ENCODE measurements around the gene LFNG.
A peak's percentile ranks its signal among the peaks of the same experiment; 100 is the strongest.

LFNG gene

DNA sequence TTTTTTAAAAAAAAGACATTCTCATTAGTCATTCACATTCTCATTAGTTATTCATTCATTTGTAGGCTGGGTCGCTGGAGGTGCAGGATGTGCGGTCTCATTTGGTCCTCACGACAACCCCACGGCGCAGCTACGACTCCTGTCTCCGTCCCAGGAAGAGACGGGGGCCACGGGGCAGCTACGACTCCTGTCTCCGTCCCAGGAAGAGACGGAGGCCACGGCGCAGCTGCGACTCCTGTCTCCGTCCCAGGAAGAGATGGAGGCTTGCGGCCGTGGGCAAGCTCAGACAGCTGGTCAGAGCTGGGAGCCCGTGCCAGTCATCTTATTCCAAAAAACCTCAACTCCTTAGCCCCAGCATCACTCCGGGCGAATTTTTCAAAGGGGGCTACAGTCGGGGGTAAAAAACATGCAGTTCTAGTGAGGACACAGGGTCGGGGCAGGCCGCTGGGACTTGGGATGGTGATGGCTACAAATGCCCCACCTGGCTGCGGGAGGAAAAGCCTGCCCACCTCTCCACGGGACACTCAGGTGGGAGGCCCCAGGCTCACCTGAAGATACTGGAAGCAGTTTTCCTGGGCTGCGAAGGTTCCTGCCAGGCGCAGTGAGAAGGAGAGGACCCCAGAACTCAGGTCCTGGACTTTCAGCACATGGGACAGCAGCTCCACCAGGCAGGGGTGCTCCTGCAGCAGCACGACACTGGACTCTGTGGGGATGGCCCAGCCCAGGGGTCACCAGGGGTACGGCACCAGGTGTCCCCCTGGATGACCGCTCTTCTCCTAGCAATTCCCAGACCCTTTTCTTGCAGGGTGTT, 27.4 kb downstream of the LFNG start:
- peaks cover 0 to 5% (median 0%) of the 10 kb centered on the region in 5 donors for H3K4me1 ChIP-seq (ENCODE audit: control insufficient read depth in 5 of 5, insufficient read depth in 5 of 5, low read length in 5 of 5)
- H3K27ac ChIP-seq (ENCODE audit: low read depth, low read length): no peak overlapping the region
- H3K9me3 ChIP-seq (ENCODE audit: control insufficient read depth in 5 of 5, low read length in 5 of 5): no peaks in the 10 kb centered on the region
- peaks cover 4 to 70% (median 49%) of the 10 kb centered on the region in 5 donors for H3K36me3 ChIP-seq (ENCODE audit: control insufficient read depth in 5 of 5, insufficient read depth in 5 of 5, low read length in 5 of 5)
- H3K27me3 ChIP-seq (ENCODE audit: control insufficient read depth in 5 of 5, insufficient read depth in 4 of 5, low read length in 5 of 5): no peaks in the 10 kb centered on the region
- no peak overlapping the region for H3K4me3 ChIP-seq (ENCODE audit: low read depth in 1 of 5, low read length in 5 of 5)
- no peak overlapping the region for H3K9ac ChIP-seq (ENCODE audit: low read length in 5 of 5)

DNA sequence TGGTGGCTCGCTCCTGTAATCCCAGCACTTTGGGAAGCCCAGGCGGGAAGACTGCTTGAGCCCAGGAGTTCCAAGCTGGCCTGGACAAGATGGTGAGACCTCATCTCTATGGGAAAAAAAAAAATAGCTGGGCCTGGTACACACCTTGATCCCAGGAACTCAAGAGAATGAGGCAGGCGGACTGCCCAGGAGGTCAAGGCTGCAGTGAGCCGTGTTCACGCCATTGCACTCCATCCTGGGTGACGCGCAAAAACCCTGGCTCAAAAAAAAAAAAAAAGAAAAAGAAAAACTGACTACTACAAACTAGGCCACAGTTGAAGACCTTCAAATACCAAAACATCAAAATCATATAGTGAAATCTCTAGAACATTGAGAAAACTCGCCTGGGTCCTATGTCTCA, 31.8 kb downstream of the LFNG start:
- no peaks in the 10 kb centered on the region for H3K9me3 ChIP-seq (ENCODE audit: control insufficient read depth in 5 of 5, low read length in 5 of 5)
- no peak overlapping the region for H3K4me3 ChIP-seq (ENCODE audit: low read depth in 1 of 5, low read length in 5 of 5)
- peaks cover 0 to 26% (median 17%) of the 10 kb centered on the region in 5 donors for H3K4me1 ChIP-seq (ENCODE audit: control insufficient read depth in 5 of 5, insufficient read depth in 5 of 5, low read length in 5 of 5)
- no peaks in the 10 kb centered on the region for H3K27me3 ChIP-seq (ENCODE audit: control insufficient read depth in 5 of 5, insufficient read depth in 4 of 5, low read length in 5 of 5)
- no peak overlapping the region for H3K27ac ChIP-seq (ENCODE audit: low read depth, low read length)
- peaks cover 4 to 29% (median 17%) of the 10 kb centered on the region in 5 donors for H3K36me3 ChIP-seq (ENCODE audit: control insufficient read depth in 5 of 5, insufficient read depth in 5 of 5, low read length in 5 of 5)
- no peak overlapping the region for H3K9ac ChIP-seq (ENCODE audit: low read length in 5 of 5)

DNA sequence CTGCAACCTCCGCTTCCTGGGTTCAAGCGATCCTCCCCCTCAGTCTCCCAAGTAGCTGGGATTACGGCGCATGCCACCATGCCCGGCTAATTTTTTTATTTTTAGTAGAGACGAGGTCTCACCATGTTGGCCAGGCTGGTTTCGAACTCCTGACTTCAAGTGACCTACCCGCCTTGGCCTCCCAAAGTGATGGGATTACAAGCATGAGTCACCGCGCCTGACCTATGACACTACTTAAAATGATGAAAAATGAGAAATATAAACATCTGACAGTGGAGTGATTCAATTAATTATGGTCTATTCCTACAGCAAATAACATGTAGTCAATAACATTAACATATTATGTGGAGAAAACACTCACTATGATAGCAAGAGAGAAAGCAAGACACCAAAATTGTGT, 33.5 kb downstream of the LFNG start:
- no peak overlapping the region for H3K4me3 ChIP-seq (ENCODE audit: low read depth in 1 of 5, low read length in 5 of 5)
- H3K36me3 ChIP-seq (ENCODE audit: control insufficient read depth in 5 of 5, insufficient read depth in 5 of 5, low read length in 5 of 5): peaks cover 4 to 15% (median 5%) of the 10 kb centered on the region in 5 donors
- H3K9ac ChIP-seq (ENCODE audit: low read length in 5 of 5): no peak overlapping the region
- no peaks in the 10 kb centered on the region for H3K27me3 ChIP-seq (ENCODE audit: control insufficient read depth in 5 of 5, insufficient read depth in 4 of 5, low read length in 5 of 5)
- no peaks in the 10 kb centered on the region for H3K9me3 ChIP-seq (ENCODE audit: control insufficient read depth in 5 of 5, low read length in 5 of 5)
- no peak overlapping the region for H3K27ac ChIP-seq (ENCODE audit: low read depth, low read length)
- peaks cover 0 to 27% (median 20%) of the 10 kb centered on the region in 5 donors for H3K4me1 ChIP-seq (ENCODE audit: control insufficient read depth in 5 of 5, insufficient read depth in 5 of 5, low read length in 5 of 5)

DNA sequence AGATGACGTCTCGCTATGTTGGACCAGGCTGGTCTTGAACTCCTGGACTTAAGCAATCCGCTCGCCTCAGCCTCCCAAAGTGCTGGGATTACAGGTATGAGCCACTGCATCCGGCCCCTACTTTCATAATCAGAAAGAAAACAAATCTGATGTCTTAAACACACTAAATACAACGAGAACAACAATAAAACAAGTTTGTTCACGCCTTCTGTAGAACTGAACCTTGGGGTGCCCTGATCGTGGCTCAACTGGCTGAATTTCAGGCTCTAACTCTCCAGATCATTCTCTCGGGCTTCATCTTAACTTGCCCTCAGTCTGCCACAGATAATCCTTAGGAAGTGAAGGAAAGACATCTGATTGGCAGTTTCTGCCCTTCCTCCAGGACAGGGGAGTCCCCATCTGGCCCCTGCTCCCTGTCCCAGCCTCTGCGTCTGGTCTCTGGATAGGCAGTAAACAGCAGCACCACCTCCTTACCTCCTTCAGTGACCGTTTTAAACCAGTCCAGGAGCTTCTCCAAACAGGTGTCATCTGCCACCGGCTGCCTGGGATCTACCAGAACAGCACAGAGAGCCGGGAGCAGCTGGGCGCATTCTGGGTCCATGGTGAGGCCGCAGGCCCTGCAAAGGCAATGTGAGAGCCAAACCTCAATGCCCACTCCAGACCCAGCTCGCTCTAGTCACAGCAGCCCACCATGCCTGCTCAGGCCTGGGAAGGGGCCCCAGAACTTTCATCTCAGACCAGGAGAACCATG, 34.4 kb downstream of the LFNG start:
- H3K9me3 ChIP-seq (ENCODE audit: control insufficient read depth in 5 of 5, low read length in 5 of 5): no peaks in the 10 kb centered on the region
- peak overlapping the region; percentile 74 to 88 (median 81) for H3K4me3 ChIP-seq (ENCODE audit: low read depth in 1 of 5, low read length in 5 of 5)
- H3K27me3 ChIP-seq (ENCODE audit: control insufficient read depth in 5 of 5, insufficient read depth in 4 of 5, low read length in 5 of 5): no peaks in the 10 kb centered on the region
- H3K36me3 ChIP-seq (ENCODE audit: control insufficient read depth in 5 of 5, insufficient read depth in 5 of 5, low read length in 5 of 5): peaks cover 3 to 8% (median 4%) of the 10 kb centered on the region in 5 donors
- peak overlapping the region; percentile 28 to 85 (median 78) for H3K9ac ChIP-seq (ENCODE audit: low read length in 5 of 5)
- peaks cover 3 to 33% (median 26%) of the 10 kb centered on the region in 5 donors for H3K4me1 ChIP-seq (ENCODE audit: control insufficient read depth in 5 of 5, insufficient read depth in 5 of 5, low read length in 5 of 5)
- H3K27ac ChIP-seq (ENCODE audit: low read depth, low read length): peak overlapping the region; percentile 10

DNA sequence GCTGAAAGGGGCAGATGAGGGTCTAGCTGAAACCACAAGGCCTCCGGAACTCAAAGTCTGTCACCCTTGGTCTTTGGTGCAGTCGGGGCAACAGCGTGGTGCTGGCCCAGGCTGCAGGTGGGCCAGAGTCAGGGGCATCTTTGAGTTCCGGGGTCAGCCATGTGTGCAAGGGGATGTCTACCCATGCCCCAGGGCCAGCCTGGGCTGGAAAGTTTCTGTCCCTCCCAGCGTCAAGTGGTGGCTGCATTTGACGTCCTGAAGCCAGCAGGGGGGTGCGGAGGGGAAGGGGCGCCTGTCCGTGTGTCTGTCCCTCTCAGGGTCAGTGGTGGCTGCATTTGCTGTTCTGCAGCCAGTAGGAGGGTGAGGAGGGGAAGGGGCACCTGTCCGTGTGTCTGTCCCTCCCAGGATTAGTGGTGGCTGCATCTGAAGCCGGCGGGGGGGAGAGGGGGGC, 35.1 kb downstream of the LFNG start:
- H3K36me3 ChIP-seq (ENCODE audit: control insufficient read depth in 5 of 5, insufficient read depth in 5 of 5, low read length in 5 of 5): peaks cover 2 to 5% (median 3%) of the 10 kb centered on the region in 5 donors
- peak overlapping the region; percentile 74 to 88 (median 81) for H3K4me3 ChIP-seq (ENCODE audit: low read depth in 1 of 5, low read length in 5 of 5)
- H3K9me3 ChIP-seq (ENCODE audit: control insufficient read depth in 5 of 5, low read length in 5 of 5): no peaks in the 10 kb centered on the region
- peak overlapping the region in 4 of 5 donors; percentile 65 to 85 (median 81) for H3K9ac ChIP-seq (ENCODE audit: low read length in 5 of 5)
- H3K27ac ChIP-seq (ENCODE audit: low read depth, low read length): no peak overlapping the region
- peaks cover 3 to 35% (median 32%) of the 10 kb centered on the region in 5 donors for H3K4me1 ChIP-seq (ENCODE audit: control insufficient read depth in 5 of 5, insufficient read depth in 5 of 5, low read length in 5 of 5)
- H3K27me3 ChIP-seq (ENCODE audit: control insufficient read depth in 5 of 5, insufficient read depth in 4 of 5, low read length in 5 of 5): no peaks in the 10 kb centered on the region

DNA sequence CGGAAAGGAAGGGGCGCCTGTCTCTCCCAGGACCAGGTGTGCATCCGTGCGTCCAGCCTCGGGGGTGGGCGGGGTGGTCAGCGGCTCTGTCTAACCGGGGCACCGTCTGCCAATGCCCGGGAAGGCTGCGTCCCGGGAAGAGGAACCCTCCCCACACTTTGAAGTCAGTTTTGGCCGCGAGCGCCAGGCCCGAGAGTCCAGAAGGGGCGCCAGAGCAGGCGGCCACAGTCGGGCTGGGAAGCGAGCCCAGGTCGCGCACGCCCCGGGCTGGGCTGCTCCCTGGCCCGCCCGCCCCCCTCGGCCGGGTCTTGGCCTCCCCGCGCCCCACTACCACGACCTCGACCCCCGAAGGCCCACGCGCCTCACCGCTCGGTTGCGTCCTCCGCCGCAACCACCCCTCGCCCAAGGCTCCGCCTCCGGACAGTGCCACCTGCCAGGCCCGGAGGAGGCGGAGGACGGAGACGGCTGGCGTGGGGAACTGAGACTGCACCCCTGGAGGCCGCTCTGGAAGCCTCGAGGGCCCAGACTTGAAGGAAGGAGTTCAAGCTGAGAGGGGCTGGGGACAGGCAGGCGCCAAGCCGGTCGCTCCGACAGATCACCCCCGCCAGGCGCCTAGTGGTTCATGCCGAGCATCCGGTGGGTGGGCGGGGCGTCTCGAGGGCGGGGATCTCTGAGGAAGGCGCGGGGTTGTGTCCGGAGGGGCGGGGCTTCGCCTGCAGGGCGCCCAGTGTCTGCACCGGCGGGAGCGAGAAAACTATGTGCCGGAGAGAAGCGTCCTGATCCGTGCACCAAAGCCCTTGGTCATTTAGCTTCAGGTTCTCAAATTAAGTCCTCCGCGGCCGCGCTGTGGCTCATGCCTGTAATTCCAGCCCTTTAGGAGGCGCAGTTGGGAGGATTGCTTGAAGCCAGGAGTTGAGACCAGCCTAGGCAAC, 35.8 kb downstream of the LFNG start, which contains the start of gene BRAT1:
BRAT1 (minus strand) TSS at position 404 of the 932 bp plus-strand sequence. CDS start 1,093 bp downstream, outside the sequence.
- H3K27ac ChIP-seq (ENCODE audit: low read depth, low read length): peak within 1 kb of the TSS; percentile 90
- no peaks in the 10 kb centered on the region for H3K9me3 ChIP-seq (ENCODE audit: control insufficient read depth in 5 of 5, low read length in 5 of 5)
- H3K9ac ChIP-seq (ENCODE audit: low read length in 5 of 5): peak within 1 kb of the TSS; percentile 28 to 95 (median 84)
- peaks cover 2 to 4% (median 3%) of the 10 kb centered on the region in 5 donors for H3K36me3 ChIP-seq (ENCODE audit: control insufficient read depth in 5 of 5, insufficient read depth in 5 of 5, low read length in 5 of 5)
- H3K27me3 ChIP-seq (ENCODE audit: control insufficient read depth in 5 of 5, insufficient read depth in 4 of 5, low read length in 5 of 5): no peaks in the 10 kb centered on the region
- H3K4me1 ChIP-seq (ENCODE audit: control insufficient read depth in 5 of 5, insufficient read depth in 5 of 5, low read length in 5 of 5): peaks cover 7 to 41% (median 39%) of the 10 kb centered on the region in 5 donors
- H3K4me3 ChIP-seq (ENCODE audit: low read depth in 1 of 5, low read length in 5 of 5): peak within 1 kb of the TSS; percentile 74 to 88 (median 81)

DNA sequence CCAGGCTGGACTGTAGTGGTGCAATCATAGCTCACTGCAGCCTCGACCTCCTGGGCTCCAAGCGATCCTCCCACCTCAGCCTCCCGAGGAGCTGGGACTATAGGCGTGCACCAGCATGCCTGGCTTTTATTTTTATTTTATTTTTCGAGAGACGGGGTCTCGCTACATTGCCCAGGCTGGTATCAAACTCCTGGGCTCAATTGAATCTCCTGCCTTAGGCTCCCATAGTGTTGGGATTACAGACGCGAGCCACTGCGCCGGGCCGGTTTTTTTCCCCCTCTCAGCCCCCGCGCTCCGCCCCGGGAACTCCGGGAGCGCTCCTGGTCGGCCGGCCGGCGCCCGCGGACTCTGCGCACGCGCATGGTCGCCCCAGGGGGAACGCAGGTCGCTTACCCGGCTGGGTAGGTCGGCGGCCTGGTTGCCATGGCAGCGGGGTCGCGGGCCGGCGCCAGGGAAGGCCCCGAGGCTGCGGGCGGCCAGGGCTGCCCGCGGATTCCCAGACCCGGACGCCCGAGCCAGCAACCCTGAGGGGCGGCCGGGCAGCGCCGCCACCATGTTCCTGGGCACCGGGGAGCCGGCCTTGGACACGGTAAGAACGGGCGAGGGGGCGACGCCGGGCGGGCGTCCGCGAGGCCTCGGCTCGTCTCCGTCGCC, 39.2 kb downstream of the LFNG start, which contains the start of gene IQCE:
IQCE (plus strand) TSS at position 351 of the 654 bp plus-strand sequence; CDS start at position 554, 203 bp downstream.
- Histone ChIP-seq H3K9ac (ENCODE audit: low read length in 5 of 5) (peak within 1 kb of the TSS in 4 of 5 donors; percentile 68 to 88 (median 79)), H3K27ac (ENCODE audit: low read depth, low read length) (no peak within 1 kb of the TSS), H3K4me3 (ENCODE audit: low read depth in 1 of 5, low read length in 5 of 5) (peak within 1 kb of the TSS; percentile 64 to 87 (median 76)), H3K27me3 (ENCODE audit: control insufficient read depth in 5 of 5, insufficient read depth in 4 of 5, low read length in 5 of 5) (no peaks in the 10 kb centered on the region), H3K9me3 (ENCODE audit: control insufficient read depth in 5 of 5, low read length in 5 of 5) (no peaks in the 10 kb centered on the region), H3K36me3 (ENCODE audit: control insufficient read depth in 5 of 5, insufficient read depth in 5 of 5, low read length in 5 of 5) (peaks cover 0 to 4% (median 2%) of the 10 kb centered on the region in 5 donors), H3K4me1 (ENCODE audit: control insufficient read depth in 5 of 5, insufficient read depth in 5 of 5, low read length in 5 of 5) (peaks cover 7 to 37% (median 33%) of the 10 kb centered on the region in 5 donors)

DNA sequence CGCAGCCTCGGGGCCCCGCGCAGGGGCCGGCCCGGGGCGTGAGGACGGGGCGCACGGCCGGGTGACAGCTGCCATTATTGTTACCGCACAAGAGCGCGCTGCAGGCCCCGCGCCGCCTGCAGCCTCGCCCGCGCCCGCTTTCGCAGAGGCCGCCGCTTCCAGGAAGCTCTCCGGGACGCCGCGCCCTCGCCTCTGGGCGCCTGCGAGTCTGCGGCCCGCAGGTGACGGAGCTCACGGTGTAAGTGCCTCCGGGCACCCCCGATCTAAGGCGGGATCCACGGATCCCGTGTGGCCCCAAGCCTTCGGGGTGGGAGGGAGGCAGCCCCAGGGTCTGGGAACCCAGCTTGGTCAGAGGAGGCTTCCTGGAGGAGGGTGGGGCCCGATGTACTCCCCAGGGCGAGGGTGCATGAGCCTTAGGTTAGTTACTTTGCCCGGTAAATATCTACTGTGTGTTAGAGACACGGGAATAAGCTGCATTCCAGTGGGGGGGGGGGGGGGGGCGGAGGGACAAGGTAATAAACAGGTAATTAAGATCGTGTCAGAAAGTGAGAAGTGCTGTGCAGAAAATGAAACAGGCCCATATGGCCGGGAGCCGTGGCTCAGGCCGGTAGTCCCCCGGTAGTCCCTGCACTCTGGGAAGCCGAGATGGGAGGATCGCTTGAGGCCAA, 39.8 kb downstream of the LFNG start:
- Histone ChIP-seq H3K27me3 (ENCODE audit: control insufficient read depth in 5 of 5, insufficient read depth in 4 of 5, low read length in 5 of 5) (no peaks in the 10 kb centered on the region), H3K4me3 (ENCODE audit: low read depth in 1 of 5, low read length in 5 of 5) (peak overlapping the region; percentile 55 to 87 (median 76)), H3K27ac (ENCODE audit: low read depth, low read length) (no peak overlapping the region), H3K4me1 (ENCODE audit: control insufficient read depth in 5 of 5, insufficient read depth in 5 of 5, low read length in 5 of 5) (peaks cover 7 to 31% (median 27%) of the 10 kb centered on the region in 5 donors), H3K9me3 (ENCODE audit: control insufficient read depth in 5 of 5, low read length in 5 of 5) (no peaks in the 10 kb centered on the region), H3K36me3 (ENCODE audit: control insufficient read depth in 5 of 5, insufficient read depth in 5 of 5, low read length in 5 of 5) (peaks cover 0 to 4% (median 2%) of the 10 kb centered on the region in 5 donors), H3K9ac (ENCODE audit: low read length in 5 of 5) (peak overlapping the region in 4 of 5 donors; percentile 66 to 88 (median 79))
